ENCODE data around the gene CTDP1.

GRCh38 chr18:79802298-79802697 lies 122.7 kb downstream of the CTDP1 start:
- TF ChIP-seq CTCF (optimal IDR thresholded peaks at IDR 0.05 in 1 of 3, IDR thresholded peaks at IDR 0.05 in 1 of 3, conservative IDR thresholded peaks at IDR 0.05 in 1 of 3; ENCODE audit: extremely low read depth in 1 of 3, insufficient read depth in 2 of 3, low read length in 3 of 3), result no peak
- no peak for TF ChIP-seq EZH2 (IDR thresholded peaks at IDR 0.05; ENCODE audit: low read length)

Measured in keratinocyte (primary cell).